ENCODE measurements around the gene MRPL34.
"Not testable (repeated sequence)": the region's sequence is repeated elsewhere in the genome, so short reads cannot be mapped to it uniquely, and the experiment has no call there.

MRPL34 gene

GRCh38 chr19:17285415-17286135, 20.1 kb upstream of the MRPL34 start:
- DNase-seq (ENCODE audit: low read depth), result no peak

- no peak for DNase-seq (ENCODE audit: low read depth)
Measured at GRCh38 chr19:17286263-17286662, 19.4 kb upstream of the MRPL34 start.

GRCh38 chr19:17286752-17287151, 18.9 kb upstream of the MRPL34 start:
- no peak for DNase-seq (ENCODE audit: low read depth)

GRCh38 chr19:17289489-17289888, 16.2 kb upstream of the MRPL34 start:
- DNase-seq (ENCODE audit: low read depth), result peak; percentile 91

- DNase-seq (ENCODE audit: low read depth), result peak; percentile 94
Measured at GRCh38 chr19:17292301-17293074, 13.2 kb upstream of the MRPL34 start.

GRCh38 chr19:17293605-17294004, 12.1 kb upstream of the MRPL34 start:
- no peak for DNase-seq (ENCODE audit: low read depth)

GRCh38 chr19:17294051-17294891, 11.4 kb upstream of the MRPL34 start:
- DNase-seq (ENCODE audit: low read depth), result peak; percentile 59

GRCh38 chr19:17295551-17295950, 10.1 kb upstream of the MRPL34 start:
- DNase-seq (ENCODE audit: low read depth), result not testable (repeated sequence)

- peak; percentile 82 for DNase-seq (ENCODE audit: low read depth)
Measured at GRCh38 chr19:17296273-17296672, 9.4 kb upstream of the MRPL34 start.

GRCh38 chr19:17296976-17297375, 8.7 kb upstream of the MRPL34 start:
- peak; percentile 49 for DNase-seq (ENCODE audit: low read depth)

GRCh38 chr19:17300992-17301619, 4.6 kb upstream of the MRPL34 start:
- DNase-seq (ENCODE audit: low read depth), result no peak

GRCh38 chr19:17302391-17303166, 3.1 kb upstream of the MRPL34 start:
- no peak for DNase-seq (ENCODE audit: low read depth)

- peak; percentile 98 for DNase-seq (ENCODE audit: low read depth)
Measured at GRCh38 chr19:17303167-17303939, 2.3 kb upstream of the MRPL34 start, which contains the start of gene ABHD8. Gene ABHD8 (minus strand): TSS chr19:17303425. CDS start chr19:17301616, 1,809 bp downstream.

GRCh38 chr19:17303940-17304267, 1.8 kb upstream of the MRPL34 start:
- DNase-seq (ENCODE audit: low read depth), result no peak

GRCh38 chr19:17304386-17305215, 1.1 kb upstream of the MRPL34 start:
- DNase-seq (ENCODE audit: low read depth), result no peak

- DNase-seq (ENCODE audit: low read depth), result no peak
Measured at GRCh38 chr19:17305216-17305516, 506 bp upstream of the MRPL34 start.

GRCh38 chr19:17306285-17306714, 628 bp downstream of the MRPL34 start:
- DNase-seq (ENCODE audit: low read depth), result no peak

GRCh38 chr19:17307876-17308377, 2.3 kb downstream of the MRPL34 start:
- DNase-seq (ENCODE audit: low read depth), result no peak

GRCh38 chr19:17309198-17309964, 3.7 kb downstream of the MRPL34 start, which contains the start of gene DDA1:
Gene DDA1 (plus strand): TSS chr19:17309563. CDS start chr19:17309655, 92 bp downstream.
- DNase-seq (ENCODE audit: low read depth), result peak; percentile 100

Measured in ELR (cell line).